B cell (primary cell): Measurements from ENCODE around the gene SSR3. TPM values are rescaled to one million over a fixed set of nuclear protein-coding genes. Genes with fewer than 3 reads are reported as not detected.

Experiments used
- ATAC-seq: fragments of 200-7000 bp; cut with Tn5 transposase; one replicate; pipeline ENCODE4 v1.10.0; 2021; ENCODE audit warnings: low read depth, mild to moderate bottlenecking, moderate number of reproducible peaks, moderate library complexity
- CTCF ChIA-PET: fragments of 350-600 bp; sonication (Branson Sonifier 250); formaldehyde crosslinking; loops from one replicate; lab custom pipeline; 2021; ENCODE audit warnings: antibody characterized with exemption, inconsistent platforms; lab: Charles Lee
- POLR2A ChIA-PET: fragments of 350-600 bp; sonication (Branson Sonifier 250); formaldehyde crosslinking; loops from one replicate; lab custom pipeline; 2021; ENCODE audit warnings: antibody characterized with exemption; lab: Charles Lee
- DNase-seq: peaks from one replicate; pipeline ENCODE4 v3.0.0; 2013
- H2AFZ ChIP-seq: 2 replicates; pipeline ENCODE4 v1.6.1; 2012; ENCODE audit warnings: mild to moderate bottlenecking, low read depth, low read length; ENCODE audit not compliant: insufficient read depth, poor library complexity, severe bottlenecking
- H3K27ac ChIP-seq, 2 donors: 1 replicate in 1 of 2; 2 replicates in 1 of 2; pipeline ENCODE4 v1.5.1; 2012 to 2013; ENCODE audit warnings: low read length in 2 of 2, mild to moderate bottlenecking in 2 of 2, moderate library complexity in 1 of 2
- H3K27me3 ChIP-seq, 4 experiments: fragments of 200-600 bp in 1 of 4; sonication (generic) in 1 of 4; replicated peaks in 1 of 4; 1 replicate in 2 of 4; 2 replicates in 2 of 4; pipeline versions ENCODE4 v1.6.1 to v1.7.0; 2013 to 2016; ENCODE audit warnings: low read length in 3 of 4, mild to moderate bottlenecking in 2 of 4, mixed read lengths in 1 of 4, moderate library complexity in 1 of 4; ENCODE audit not compliant: insufficient read depth in 4 of 4, control insufficient read depth in 3 of 4; ENCODE audit errors: control extremely low read depth in 1 of 4
- H3K36me3 ChIP-seq, 2 experiments: replicated peaks in 1 of 2; 1 replicate in 1 of 2; 2 replicates in 1 of 2; pipeline versions ENCODE4 v1.6.1 to v1.7.1; 2013; ENCODE audit warnings: low read length in 1 of 2; ENCODE audit not compliant: insufficient read depth in 2 of 2, control insufficient read depth in 1 of 2; ENCODE audit errors: control extremely low read depth in 1 of 2, extremely low read depth in 1 of 2
- H3K4me1 ChIP-seq, 2 donors: fragments of 200-600 bp in 1 of 2; sonication (generic) in 1 of 2; 1 replicate in 1 of 2; 2 replicates in 1 of 2; pipeline versions ENCODE4 v1.5.1 to v1.6.1; 2013 to 2017; ENCODE audit warnings: low read length in 2 of 2; ENCODE audit not compliant: control insufficient read depth in 2 of 2, insufficient read depth in 2 of 2
- H3K4me2 ChIP-seq: replicated peaks from 2 replicates; pipeline ENCODE3; 2012; ENCODE audit warnings: mild to moderate bottlenecking, low read depth, low read length; ENCODE audit not compliant: poor library complexity, severe bottlenecking
- H3K4me3 ChIP-seq, 5 experiments: fragments of 200-600 bp in 1 of 5; sonication (generic) in 1 of 5; 1 replicate in 3 of 5; 2 replicates in 2 of 5; pipeline versions ENCODE4 v1.5.1 to v1.7.0; 2011 to 2016; ENCODE audit warnings: low read length in 4 of 5, mild to moderate bottlenecking in 4 of 5, low read depth in 2 of 5, control low read depth in 1 of 5, moderate library complexity in 1 of 5; ENCODE audit not compliant: insufficient read depth in 1 of 5; ENCODE audit errors: control extremely low read depth in 1 of 5, extremely low read depth in 1 of 5
- H3K79me2 ChIP-seq: fragments of 200-600 bp; sonication (generic); one replicate; pipeline ENCODE4 v1.6.0; 2016; ENCODE audit warnings: low read length; ENCODE audit not compliant: control insufficient read depth, insufficient read depth
- H3K9ac ChIP-seq: fragments of 200-600 bp; sonication (generic); 2 replicates; pipeline ENCODE4 v1.6.1; 2017; ENCODE audit warnings: mild to moderate bottlenecking, low read length, moderate library complexity
- H3K9me3 ChIP-seq, 3 donors: one replicate each; pipeline versions ENCODE4 v1.6.1 to v1.7.1; 2013; ENCODE audit warnings: low read length in 2 of 3; ENCODE audit not compliant: control insufficient read depth in 2 of 3, insufficient read depth in 1 of 3; ENCODE audit errors: control extremely low read depth in 1 of 3
- H4K20me1 ChIP-seq: 2 replicates; pipeline ENCODE4 v1.6.0; 2012; ENCODE audit warnings: mild to moderate bottlenecking, low read length; ENCODE audit not compliant: insufficient read depth, control insufficient read depth, poor library complexity, severe bottlenecking
- H3K27ac Mint-ChIP-seq: one replicate; pipeline ENCODE4 v1.8.0; 2021; ENCODE audit warnings: mixed read lengths
- H3K27me3 Mint-ChIP-seq: one replicate; pipeline ENCODE4 v1.8.0; 2021; ENCODE audit warnings: mixed read lengths
- H3K4me1 Mint-ChIP-seq: one replicate; pipeline ENCODE4 v1.8.0; 2021; ENCODE audit warnings: mixed read lengths
- H3K4me3 Mint-ChIP-seq: one replicate; pipeline ENCODE4 v1.8.0; 2021; ENCODE audit warnings: mixed read lengths
- H3K9me3 Mint-ChIP-seq: one replicate; pipeline ENCODE4 v1.8.0; 2022; ENCODE audit warnings: mixed read lengths; ENCODE audit not compliant: insufficient read depth
- CTCF ChIP-seq: fragments of 200-600 bp; IDR thresholded peaks from one replicate; pipeline ENCODE4 v1.8.0; 2022; ENCODE audit warnings: antibody characterized with exemption, mild to moderate bottlenecking
- EZH2 ChIP-seq: IDR thresholded peaks from 2 replicates; pipeline ENCODE4 v1.6.1; 2012; ENCODE audit warnings: borderline replicate concordance, low read depth, mild to moderate bottlenecking, moderate library complexity, low read length; ENCODE audit not compliant: insufficient read depth, poor library complexity, severe bottlenecking
- WGBS: methylation state at CpG from one replicate; pipeline ENCODE4 v1.1.5; 2013; ENCODE audit warnings: missing lambda C conversion rate; ENCODE audit not compliant: insufficient coverage; 5-methylcytosine and 5-hydroxymethylcytosine counted together
- intact Hi-C: fragments of 100-400 bp; cut with micrococcal nuclease; formaldehyde crosslinking; loops from one replicate; pipeline ENCODE4 v1.10.0; 2022
- polyA plus RNA-seq: library from polyadenylated mRNA; depleted of rRNA; stranded (reverse); fragments of >200 nt; gene quantifications from 2 replicates; pipeline ENCODE4 v1.2.3, GENCODE V29; 2012
- total RNA-seq, 2 donors: library from RNA; stranded (reverse); fragments of 120-200 nt in 1 of 2; gene quantifications; 1 replicate in 1 of 2; 2 replicates in 1 of 2; pipeline versions ENCODE4 v1.2.3 to v1.2.4, GENCODE V29; 2013 to 2022

SSR3 gene
- total and polyA plus RNA-seq, 2 donors (not counting 1 experiment from before 2014, with no cell fraction given): 17.5 to 69.2 TPM

- WGBS: 100% methylated on average over 1 of the region's 2 CpGs
- DNase-seq (no peak), ATAC-seq (no peak)
- no peak overlapping the region for H3K9ac ChIP-seq
- no peak overlapping the region for H3K4me3 Mint-ChIP-seq
- H3K27ac Mint-ChIP-seq: no peak overlapping the region
- intact Hi-C loops: no loop called here
- H3K27me3 Mint-ChIP-seq: no peaks in the 10 kb centered on the region
- H3K4me3 ChIP-seq: no peak overlapping the region
- H4K20me1 ChIP-seq: no peaks in the 10 kb centered on the region
- ChIA-PET POLR2A (no interaction called here), CTCF (interaction anchor here (1.0 to 1.8 kb wide), 3 partner anchors 11 to 541 kb away, joined by 3 to 6 read pairs (median 4); no protein-coding TSS in a partner anchor)
- peaks cover 5 to 6% of the 10 kb centered on the region in 2 experiments for H3K36me3 ChIP-seq
- H2AFZ ChIP-seq: no peak overlapping the region
- H3K9me3 Mint-ChIP-seq: no peaks in the 10 kb centered on the region
- H3K27ac ChIP-seq: no peak overlapping the region
- H3K4me1 Mint-ChIP-seq: no peaks in the 10 kb centered on the region
- H3K4me1 ChIP-seq: no peaks in the 10 kb centered on the region
- no peaks in the 10 kb centered on the region for H3K79me2 ChIP-seq
- TF ChIP-seq EZH2 (no peak), CTCF (no peak)
- H3K4me2 ChIP-seq: no peak overlapping the region
- H3K27me3 ChIP-seq: no peaks in the 10 kb centered on the region
- no peaks in the 10 kb centered on the region for H3K9me3 ChIP-seq
Observed at GRCh38 chr3:156535798-156536197, 19.1 kb downstream of the SSR3 start.

DNA sequence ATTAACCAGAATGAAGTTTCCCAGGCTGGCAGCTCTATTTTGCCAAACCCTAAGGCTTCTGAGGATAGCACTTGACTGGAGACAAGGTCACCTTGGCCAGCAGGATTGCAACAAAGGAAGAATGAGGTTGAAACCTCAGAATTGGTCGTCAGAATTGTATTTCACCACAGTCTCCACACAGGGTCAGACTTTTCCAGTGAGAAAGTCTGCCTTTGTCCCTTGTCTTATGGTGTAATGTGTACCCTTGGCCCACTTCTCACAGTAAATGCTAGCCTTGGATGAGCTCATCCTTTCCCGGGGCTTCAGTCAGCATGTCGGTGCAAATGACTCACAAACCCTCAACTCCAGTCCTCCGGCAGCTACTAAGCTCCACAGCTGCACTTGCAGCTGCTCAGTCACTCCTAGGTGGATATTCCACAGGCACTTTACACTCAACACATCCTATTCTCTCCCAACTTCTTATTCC, 19.7 kb downstream of the SSR3 start:
- Mint-ChIP-seq H3K27ac (no peak overlapping the region), H3K4me1 (no peaks in the 10 kb centered on the region), H3K9me3 (no peaks in the 10 kb centered on the region), H3K4me3 (no peak overlapping the region), H3K27me3 (no peaks in the 10 kb centered on the region)
- no peak for TF ChIP-seq EZH2
- no peak for TF ChIP-seq CTCF
- ATAC-seq (no peak), DNase-seq (no peak)
- intact Hi-C loops: no loop called here
- no peak overlapping the region for H3K9ac ChIP-seq
- H4K20me1 ChIP-seq: no peaks in the 10 kb centered on the region
- no peaks in the 10 kb centered on the region for H3K9me3 ChIP-seq
- no peaks in the 10 kb centered on the region for H3K4me1 ChIP-seq
- 92% methylated on average over 3 of the region's 4 CpGs for WGBS
- H3K27me3 ChIP-seq: no peaks in the 10 kb centered on the region
- H3K27ac ChIP-seq: no peak overlapping the region
- H2AFZ ChIP-seq: no peak overlapping the region
- H3K4me2 ChIP-seq: no peak overlapping the region
- no peak overlapping the region for H3K4me3 ChIP-seq
- ChIA-PET CTCF (interaction anchor here (0.7 to 1.8 kb wide), 5 partner anchors 10 to 602 kb away, joined by 3 to 6 read pairs (median 4); no protein-coding TSS in a partner anchor), POLR2A (no interaction called here)
- peaks cover 5 to 6% of the 10 kb centered on the region in 2 experiments for H3K36me3 ChIP-seq
- H3K79me2 ChIP-seq: no peaks in the 10 kb centered on the region
